Activated CD4-positive, alpha-beta memory T cell treated with anti-CD3 and anti-CD28 coated beads, Interleukin-2, amount 10 ng/mL, durations not matched to agents 7 days and 5 days (primary cell): ENCODE results near the gene PLEKHD1. TPM values are rescaled to one million over a fixed set of nuclear protein-coding genes. Genes with fewer than 3 reads are reported as not detected.

ENCODE experiments used
- CTCF ChIA-PET: fragments of 350-600 bp; sonication (Branson Sonifier 250); formaldehyde crosslinking; loops from one replicate; lab custom pipeline; 2021; ENCODE audit warnings: antibody characterized with exemption, inconsistent platforms; lab: Charles Lee
- POLR2A ChIA-PET: fragments of 350-600 bp; sonication (Branson Sonifier 250); formaldehyde crosslinking; loops from one replicate; lab custom pipeline; 2021; ENCODE audit warnings: antibody characterized with exemption; lab: Charles Lee
- DNase-seq: peaks from one replicate; pipeline ENCODE4 v3.0.0-alpha.2; 2020
- H3K27ac Mint-ChIP-seq: one replicate; pipeline ENCODE4 v1.8.0; 2021; ENCODE audit warnings: mild to moderate bottlenecking, mixed read lengths
- H3K27me3 Mint-ChIP-seq: one replicate; pipeline ENCODE4 v1.8.0; 2021; ENCODE audit warnings: mixed read lengths
- H3K36me3 Mint-ChIP-seq: one replicate; pipeline ENCODE4 v1.8.0; 2021; ENCODE audit warnings: low read depth, mixed read lengths
- H3K4me1 Mint-ChIP-seq: one replicate; pipeline ENCODE4 v1.8.0; 2021; ENCODE audit warnings: mixed read lengths
- H3K4me3 Mint-ChIP-seq: one replicate; pipeline ENCODE4 v1.8.0; 2021; ENCODE audit warnings: mild to moderate bottlenecking, mixed read lengths
- H3K9me3 Mint-ChIP-seq: one replicate; pipeline ENCODE4 v1.8.0; 2021; ENCODE audit warnings: mixed read lengths
- total RNA-seq, 2 experiments: library from RNA; stranded (reverse); gene quantifications; one replicate each; pipeline ENCODE4 v1.2.3, GENCODE V29; 2021

The PLEKHD1 gene
- total RNA-seq, 2 experiments from 2014 or later: 0.13 to 0.15 TPM

DNA sequence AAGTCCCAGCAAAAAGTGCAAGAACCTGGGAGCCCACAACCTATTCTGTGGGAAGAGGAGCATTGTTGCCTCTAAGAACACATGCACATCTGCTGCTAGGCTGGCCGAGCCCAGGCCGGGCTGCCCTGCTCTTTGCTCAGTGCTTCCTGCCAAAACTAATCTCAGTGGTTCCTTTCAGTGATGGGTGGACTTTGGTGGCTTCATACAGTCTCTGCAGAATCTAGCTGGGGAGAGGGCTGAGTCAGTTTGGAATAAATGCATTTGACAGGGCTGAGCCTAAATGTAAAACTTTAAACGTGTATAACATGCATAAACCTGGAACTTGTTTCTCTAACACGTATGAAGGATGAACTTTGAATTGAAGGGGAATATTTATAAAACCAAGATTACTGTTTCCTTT is 45.6 kb downstream of the PLEKHD1 start:
- Mint-ChIP-seq H3K4me3 (no peak overlapping the region), H3K27me3 (peaks cover 21% of the 10 kb centered on the region), H3K9me3 (no peaks in the 10 kb centered on the region), H3K27ac (no peak overlapping the region), H3K4me1 (no peaks in the 10 kb centered on the region), H3K36me3 (no peaks in the 10 kb centered on the region)
- ChIA-PET POLR2A (no interaction called here), CTCF (interaction anchor here (1.4 kb wide), 1 partner anchor 18 kb away, joined by 4 read pairs; no protein-coding TSS in a partner anchor)
- DNase-seq: no peak

DNA sequence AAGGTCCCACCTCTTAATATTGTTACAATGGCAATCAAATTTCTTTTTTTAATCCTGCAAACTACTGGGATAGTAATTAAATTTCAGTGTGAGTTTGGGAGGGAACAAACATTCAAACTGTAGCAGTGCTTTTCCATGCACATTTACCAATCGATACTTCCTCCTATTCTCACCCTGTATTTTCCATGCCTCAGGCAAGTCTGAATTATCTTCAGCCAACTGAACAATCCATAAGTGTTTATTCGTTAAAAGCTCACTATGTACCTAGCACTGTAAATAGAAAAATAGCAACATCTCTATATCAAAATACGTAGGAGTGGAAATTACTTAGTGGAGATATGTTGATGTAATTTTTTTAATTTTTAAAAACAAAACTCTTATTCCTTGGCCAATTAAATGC is 46.6 kb downstream of the PLEKHD1 start:
- DNase-seq: no peak
- ChIA-PET CTCF (interaction anchor here (1.1 kb wide), 1 partner anchor 17 kb away, joined by 4 read pairs; no protein-coding TSS in a partner anchor), POLR2A (no interaction called here)
- Mint-ChIP-seq H3K4me3 (no peak overlapping the region), H3K27me3 (peaks cover 26% of the 10 kb centered on the region), H3K36me3 (no peaks in the 10 kb centered on the region), H3K4me1 (no peaks in the 10 kb centered on the region), H3K27ac (no peak overlapping the region), H3K9me3 (no peaks in the 10 kb centered on the region)

DNA sequence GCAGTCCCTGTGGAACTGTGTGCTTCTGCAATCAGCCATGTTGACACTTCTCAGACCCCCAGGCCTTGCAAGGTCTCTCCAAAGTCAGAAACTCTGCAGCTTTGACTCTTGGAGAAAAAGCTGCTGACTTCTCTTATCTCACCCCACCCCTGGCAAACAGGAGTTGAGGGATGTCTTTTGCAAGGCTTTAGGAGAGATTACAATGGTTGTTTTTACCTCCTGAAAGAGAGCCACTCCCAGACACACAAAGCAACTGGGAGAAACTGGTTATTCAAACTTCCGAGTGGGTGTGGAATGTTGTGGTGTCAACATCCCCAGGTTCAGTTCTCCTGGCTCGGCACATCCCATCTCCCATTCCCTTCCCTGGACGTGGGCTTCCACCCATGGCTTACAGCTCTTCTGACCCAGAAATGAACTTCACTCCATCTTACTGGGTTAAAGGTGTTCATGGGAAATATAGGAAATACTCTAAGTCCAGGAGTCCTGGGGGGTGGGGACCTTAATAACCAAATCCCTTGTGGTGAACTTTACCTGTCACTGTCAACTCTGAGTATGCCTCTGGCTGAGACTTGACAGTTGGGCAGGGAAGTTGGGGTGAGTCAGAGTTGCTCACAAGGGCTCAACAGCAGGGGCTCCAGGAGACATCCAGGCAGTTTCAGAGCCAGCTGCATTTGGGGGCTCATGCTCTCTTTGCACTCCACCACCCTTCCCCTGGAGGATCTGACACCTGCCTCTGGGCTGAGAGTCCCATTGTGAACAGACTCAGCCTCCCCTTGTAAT is 48.2 kb downstream of the PLEKHD1 start:
- Mint-ChIP-seq H3K27me3 (peaks cover 40% of the 10 kb centered on the region), H3K36me3 (no peaks in the 10 kb centered on the region), H3K9me3 (no peaks in the 10 kb centered on the region), H3K27ac (no peak overlapping the region), H3K4me1 (peaks cover 2% of the 10 kb centered on the region), H3K4me3 (no peak overlapping the region)
- CTCF ChIA-PET: no interaction called here
- POLR2A ChIA-PET: no interaction called here
- no peak for DNase-seq

DNA sequence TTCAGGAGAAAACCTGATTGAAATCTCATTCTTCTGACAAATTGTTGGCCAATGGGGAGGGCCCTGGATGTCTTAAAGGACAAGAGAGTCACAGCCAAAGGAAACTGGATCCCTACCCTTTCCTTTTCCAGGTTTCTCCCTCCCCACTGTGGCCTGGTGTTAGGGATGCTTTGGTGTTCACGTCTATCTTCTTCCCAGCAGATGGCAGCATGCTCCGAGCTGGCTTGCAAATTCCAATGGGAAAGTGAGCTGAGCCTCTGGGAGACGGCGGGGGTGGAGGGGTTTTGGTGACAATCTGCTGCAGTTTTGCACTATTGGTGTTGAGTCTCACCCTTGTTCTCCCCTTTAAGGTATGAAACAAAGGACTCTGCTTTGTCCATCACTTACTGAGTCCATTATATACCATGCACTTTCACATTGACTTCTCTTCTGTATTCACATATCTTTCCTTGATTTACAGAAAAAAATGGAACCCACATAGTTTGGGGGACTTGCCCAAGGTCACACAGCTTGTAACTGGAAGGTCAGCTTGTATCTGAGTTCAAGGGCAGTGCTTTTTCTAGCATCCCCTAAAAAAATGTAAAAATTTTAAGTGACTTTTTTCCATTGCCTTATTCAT is 50.8 kb downstream of the PLEKHD1 start:
- DNase-seq: no peak
- ChIA-PET CTCF (interaction anchor here (0.5 to 2.5 kb wide), 3 partner anchors 31 to 41 kb away, joined by 3 to 7 read pairs (median 5); no protein-coding TSS in a partner anchor), POLR2A (no interaction called here)
- Mint-ChIP-seq H3K27ac (no peak overlapping the region), H3K27me3 (peaks cover 46% of the 10 kb centered on the region), H3K4me3 (no peak overlapping the region), H3K36me3 (no peaks in the 10 kb centered on the region), H3K4me1 (peaks cover 2% of the 10 kb centered on the region), H3K9me3 (no peaks in the 10 kb centered on the region)

DNA sequence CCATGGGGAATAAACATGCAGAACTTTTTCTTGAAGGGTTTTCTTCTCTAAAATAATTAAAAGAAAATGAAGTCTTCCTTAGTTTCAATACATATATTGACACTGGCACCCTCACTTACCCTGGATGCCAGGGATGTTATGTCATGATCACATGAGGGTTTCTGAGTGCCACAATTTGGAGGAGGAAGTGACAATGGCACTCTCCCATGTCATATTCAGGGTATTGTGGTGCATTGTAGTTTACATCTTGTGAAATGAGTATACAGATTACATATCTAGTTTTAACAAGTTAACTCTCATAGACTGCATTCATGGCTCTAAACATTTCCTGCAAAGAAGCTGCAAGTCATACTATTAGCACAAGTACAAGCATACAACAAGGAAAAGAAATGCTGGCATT is 52.4 kb downstream of the PLEKHD1 start:
- H3K36me3 Mint-ChIP-seq: no peaks in the 10 kb centered on the region
- no peak for DNase-seq
- H3K27ac Mint-ChIP-seq: no peak overlapping the region
- CTCF ChIA-PET: interaction anchor here (2.5 kb wide), 1 partner anchor 37 kb away, joined by 7 read pairs; no protein-coding TSS in a partner anchor
- POLR2A ChIA-PET: no interaction called here
- no peaks in the 10 kb centered on the region for H3K9me3 Mint-ChIP-seq
- peaks cover 40% of the 10 kb centered on the region for H3K27me3 Mint-ChIP-seq
- no peak overlapping the region for H3K4me3 Mint-ChIP-seq
- peaks cover 2% of the 10 kb centered on the region for H3K4me1 Mint-ChIP-seq

DNA sequence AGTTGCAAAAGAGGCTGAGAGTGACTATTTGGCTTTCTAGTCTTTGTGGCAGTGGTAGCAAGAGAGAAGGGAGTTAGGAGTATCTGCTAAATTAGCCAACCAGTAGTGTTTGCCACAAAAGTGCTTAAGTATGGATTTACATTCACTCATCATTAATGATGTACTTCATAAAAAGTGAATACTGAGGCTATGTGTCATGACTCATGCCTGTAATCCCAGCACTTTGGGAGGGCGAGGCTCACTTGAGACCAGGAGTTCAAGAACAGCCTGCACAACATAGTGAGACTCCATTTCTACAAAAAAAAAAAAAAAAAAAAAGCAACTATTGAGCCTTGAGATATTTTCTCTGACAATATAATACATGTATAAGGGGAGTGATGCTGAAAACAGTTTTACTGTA is 53.4 kb downstream of the PLEKHD1 start:
- Mint-ChIP-seq H3K27me3 (peaks cover 38% of the 10 kb centered on the region), H3K36me3 (no peaks in the 10 kb centered on the region), H3K4me1 (peaks cover 4% of the 10 kb centered on the region), H3K4me3 (no peak overlapping the region), H3K9me3 (no peaks in the 10 kb centered on the region), H3K27ac (no peak overlapping the region)
- ChIA-PET POLR2A (interaction anchor here (0.7 kb wide), 1 partner anchor 229 kb away, joined by 3 read pairs; the partner anchor contains the start of gene SRSF5), CTCF (interaction anchor here (2.5 kb wide), 1 partner anchor 36 kb away, joined by 7 read pairs; no protein-coding TSS in a partner anchor)
- DNase-seq: no peak

DNA sequence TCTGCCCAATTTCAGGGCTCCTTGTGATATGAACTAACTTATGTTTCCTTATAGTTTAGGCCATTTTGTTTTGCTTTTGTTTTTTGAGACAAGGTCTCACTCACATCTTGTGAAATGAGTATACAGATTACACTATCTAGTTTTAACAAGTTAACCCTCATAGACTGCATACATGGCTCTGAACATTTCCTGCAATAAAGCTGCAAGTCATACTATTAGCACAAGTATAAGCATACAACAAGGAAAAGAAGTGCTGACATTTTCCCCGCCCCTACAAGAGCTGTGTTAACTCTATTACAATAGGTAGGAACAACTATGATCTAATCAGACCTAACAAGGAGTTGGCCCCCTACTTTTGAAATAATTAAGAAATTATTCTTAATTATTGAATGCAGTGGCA is 54.2 kb downstream of the PLEKHD1 start:
- Mint-ChIP-seq H3K27ac (no peak overlapping the region), H3K4me3 (no peak overlapping the region), H3K36me3 (no peaks in the 10 kb centered on the region), H3K9me3 (no peaks in the 10 kb centered on the region), H3K27me3 (peaks cover 31% of the 10 kb centered on the region), H3K4me1 (peaks cover 11% of the 10 kb centered on the region)
- ChIA-PET POLR2A (no interaction called here), CTCF (no interaction called here)
- no peak for DNase-seq

DNA sequence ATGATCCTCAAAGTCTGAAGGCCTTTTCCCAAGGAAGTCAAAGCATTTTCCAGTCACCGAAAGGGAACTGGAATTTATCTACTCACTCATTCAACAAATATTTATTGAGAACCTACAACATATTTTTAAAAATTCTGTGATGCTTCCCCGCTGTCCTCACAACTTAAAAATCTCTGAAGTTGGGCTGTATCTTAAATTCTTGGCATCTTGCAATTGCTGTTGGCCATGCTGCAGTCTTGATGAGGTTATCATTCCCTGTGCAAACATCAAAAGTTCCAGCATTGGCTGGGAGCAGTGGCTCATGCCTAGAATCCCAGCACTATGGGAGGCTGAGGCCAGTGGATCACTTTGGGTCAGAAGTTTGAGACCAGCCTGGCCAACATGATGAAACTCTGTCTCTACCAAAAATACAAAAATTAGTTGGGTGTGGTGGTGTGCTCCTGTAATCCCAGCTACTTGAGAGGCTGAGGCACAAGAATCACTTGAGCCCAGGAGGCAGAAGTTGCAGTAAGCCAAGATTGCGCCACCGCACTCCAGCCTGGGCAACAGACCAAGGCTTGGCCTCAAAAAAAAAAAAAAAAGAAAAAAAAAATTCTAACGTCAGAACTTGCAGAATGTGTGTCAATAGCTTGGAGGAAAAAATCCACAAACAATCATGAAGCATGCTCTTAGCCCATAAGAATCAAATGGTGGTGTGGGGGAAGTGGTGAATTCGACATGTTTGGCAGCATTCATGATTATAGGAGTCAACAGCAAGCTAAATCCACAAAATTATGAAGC is 55.3 kb downstream of the PLEKHD1 start:
- no peaks in the 10 kb centered on the region for H3K36me3 Mint-ChIP-seq
- H3K4me3 Mint-ChIP-seq: no peak overlapping the region
- peaks cover 34% of the 10 kb centered on the region for H3K27me3 Mint-ChIP-seq
- peaks cover 21% of the 10 kb centered on the region for H3K4me1 Mint-ChIP-seq
- DNase-seq: no peak
- POLR2A ChIA-PET: no interaction called here
- CTCF ChIA-PET: no interaction called here
- no peak overlapping the region for H3K27ac Mint-ChIP-seq
- no peaks in the 10 kb centered on the region for H3K9me3 Mint-ChIP-seq

DNA sequence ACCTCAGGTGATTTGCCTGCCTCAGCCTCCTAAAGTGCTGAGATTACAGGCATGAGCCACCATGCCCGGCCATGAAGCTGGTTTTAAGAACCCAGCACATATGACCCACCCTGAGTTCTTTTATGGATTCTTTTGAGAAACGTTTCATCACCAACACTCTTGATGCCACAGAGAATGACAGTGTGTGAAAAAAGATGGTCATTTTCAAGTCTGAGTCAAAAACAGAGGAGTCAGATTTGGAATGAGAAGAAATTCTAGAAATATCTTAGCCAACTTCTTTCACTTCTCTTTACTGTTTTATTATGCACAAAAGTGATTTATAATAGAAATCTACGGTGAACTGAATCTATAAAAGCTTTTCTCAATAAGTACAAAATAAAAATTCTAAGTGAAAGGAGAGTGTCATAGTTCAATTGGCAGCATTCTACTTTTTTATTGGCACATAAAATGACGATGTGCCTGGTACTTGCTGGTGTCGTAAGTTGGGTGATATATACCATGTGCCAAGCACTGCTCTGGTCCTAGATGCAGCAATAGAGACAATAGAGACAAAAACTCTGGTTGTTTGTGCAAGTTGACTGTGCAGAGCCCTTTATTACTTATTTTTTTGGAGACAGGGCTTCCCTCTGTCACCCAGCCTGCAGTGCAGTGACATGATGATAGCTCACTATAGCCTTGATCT is 56.3 kb downstream of the PLEKHD1 start:
- ChIA-PET POLR2A (no interaction called here), CTCF (no interaction called here)
- H3K27me3 Mint-ChIP-seq: peaks cover 29% of the 10 kb centered on the region
- H3K4me3 Mint-ChIP-seq: no peak overlapping the region
- H3K27ac Mint-ChIP-seq: no peak overlapping the region
- no peaks in the 10 kb centered on the region for H3K9me3 Mint-ChIP-seq
- H3K4me1 Mint-ChIP-seq: peaks cover 21% of the 10 kb centered on the region
- DNase-seq: no peak
- H3K36me3 Mint-ChIP-seq: no peaks in the 10 kb centered on the region

DNA sequence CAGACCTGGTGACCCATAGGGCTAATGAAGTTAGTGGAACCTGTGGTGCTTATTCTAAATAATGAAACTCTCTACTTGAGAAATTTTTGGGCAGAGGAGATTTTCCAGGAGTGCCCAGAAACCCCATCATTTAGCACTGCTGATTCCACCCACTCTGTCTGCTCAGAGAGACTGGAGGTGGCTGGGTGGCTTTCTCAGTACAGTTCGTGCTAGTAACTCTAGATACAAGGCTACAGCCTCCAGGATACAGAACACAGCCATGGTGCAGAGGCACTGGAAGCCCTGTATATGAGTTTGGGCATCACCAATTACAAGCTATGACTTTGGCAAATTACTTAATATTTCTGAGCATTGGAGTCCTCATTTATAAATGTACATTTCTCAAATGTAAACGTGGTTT is 57.8 kb downstream of the PLEKHD1 start:
- Mint-ChIP-seq H3K4me3 (no peak overlapping the region), H3K27ac (no peak overlapping the region), H3K9me3 (no peaks in the 10 kb centered on the region), H3K4me1 (peaks cover 19% of the 10 kb centered on the region), H3K27me3 (peaks cover 30% of the 10 kb centered on the region), H3K36me3 (no peaks in the 10 kb centered on the region)
- ChIA-PET CTCF (interaction anchor here (1.9 kb wide), 1 partner anchor 14 kb away, joined by 5 read pairs; no protein-coding TSS in a partner anchor), POLR2A (interaction anchor here (1.0 kb wide), 1 partner anchor 225 kb away, joined by 3 read pairs; the partner anchor contains the start of gene SRSF5)
- DNase-seq: no peak

DNA sequence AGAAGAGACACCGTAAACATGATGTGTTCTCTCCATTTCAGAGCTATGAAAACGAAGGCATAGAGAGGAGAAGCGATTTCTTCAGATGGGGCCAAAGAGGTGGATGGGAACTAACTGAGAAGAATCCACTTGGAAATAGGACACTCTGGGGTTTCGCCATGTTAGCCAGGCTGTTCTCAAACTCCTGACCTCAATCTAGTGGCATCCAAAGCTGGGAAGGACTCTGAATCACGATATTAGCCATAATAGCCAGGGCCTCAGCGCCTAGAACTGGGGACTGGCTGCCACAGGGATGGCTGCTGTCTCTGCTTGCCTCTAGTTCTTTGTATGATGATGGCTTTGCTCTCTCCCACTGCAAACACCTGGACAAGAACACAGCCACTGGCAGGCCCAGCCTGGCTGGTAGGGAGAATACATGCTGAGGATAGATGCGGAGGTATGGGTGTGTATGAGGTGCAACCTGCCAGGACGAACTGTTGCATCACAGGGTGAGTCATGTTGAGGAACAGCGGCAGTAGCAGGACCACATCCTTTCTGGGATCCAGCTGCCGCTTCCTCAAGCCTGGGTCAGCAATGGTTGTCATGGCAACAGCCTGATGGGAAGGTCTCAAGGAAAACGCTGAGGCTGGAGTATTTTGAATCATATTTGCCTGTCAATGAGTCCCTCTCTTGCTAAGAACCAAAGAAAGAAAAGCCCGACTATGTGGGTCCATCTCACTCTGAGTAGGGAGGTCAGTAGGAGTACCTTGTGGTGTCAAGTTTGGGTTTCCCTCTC is 59.0 kb downstream of the PLEKHD1 start:
- Mint-ChIP-seq H3K4me1 (peaks cover 21% of the 10 kb centered on the region), H3K27ac (peak overlapping the region; percentile 55), H3K9me3 (no peaks in the 10 kb centered on the region), H3K36me3 (no peaks in the 10 kb centered on the region), H3K27me3 (peaks cover 24% of the 10 kb centered on the region), H3K4me3 (peak overlapping the region; percentile 36)
- ChIA-PET POLR2A (interaction anchor here (1.0 kb wide), 1 partner anchor 224 kb away, joined by 3 read pairs; the partner anchor contains the start of gene SRSF5), CTCF (interaction anchor here (1.0 to 1.8 kb wide), 3 partner anchors 10 to 40 kb away, joined by 3 to 9 read pairs (median 3); no protein-coding TSS in a partner anchor)
- peak; percentile 80 for DNase-seq
